ENCODE results near the gene MOK.
"Not testable (repeated sequence)": the region's sequence is repeated elsewhere in the genome, so short reads cannot be mapped to it uniquely, and the experiment has no call there.

Gene MOK

GRCh38 chr14:102321456-102322422 lies 16.8 kb upstream of the MOK start:
- no peak for DNase-seq (ENCODE audit: low read depth in 2 of 2)

- DNase-seq (ENCODE audit: low read depth in 2 of 2), result no peak
Observed at GRCh38 chr14:102320671-102321455, 15.9 kb upstream of the MOK start.

GRCh38 chr14:102320033-102320660 lies 15.2 kb upstream of the MOK start:
- peak; percentile 30 to 39 for DNase-seq (ENCODE audit: low read depth in 2 of 2)

- peak; percentile 81 to 91 for DNase-seq (ENCODE audit: low read depth in 2 of 2)
Observed at GRCh38 chr14:102319351-102320032, 14.5 kb upstream of the MOK start, which contains the start of gene ZNF839. Gene ZNF839, plus strand, starts transcription at chr14:102319746. Its CDS starts 20 bp downstream, at chr14:102319766.

GRCh38 chr14:102318781-102319276 lies 13.9 kb upstream of the MOK start:
- DNase-seq (ENCODE audit: low read depth in 2 of 2), result no peak

- DNase-seq (ENCODE audit: low read depth in 2 of 2), result no peak
Observed at GRCh38 chr14:102317564-102318248, 12.7 kb upstream of the MOK start.

GRCh38 chr14:102316743-102317563 lies 12.0 kb upstream of the MOK start:
- DNase-seq (ENCODE audit: low read depth in 2 of 2), result peak; percentile 83 to 88

- DNase-seq (ENCODE audit: low read depth in 2 of 2), result no peak
Observed at GRCh38 chr14:102316338-102316742, 11.4 kb upstream of the MOK start.

GRCh38 chr14:102315121-102315520 lies 10.2 kb upstream of the MOK start:
- DNase-seq (ENCODE audit: low read depth in 2 of 2), result no peak

GRCh38 chr14:102314242-102315011 lies 9.5 kb upstream of the MOK start:
- peak; percentile 59 to 62 for DNase-seq (ENCODE audit: low read depth in 2 of 2)

GRCh38 chr14:102303664-102304063 lies 1.3 kb downstream of the MOK start:
- no peak for DNase-seq (ENCODE audit: low read depth in 2 of 2)

GRCh38 chr14:102298303-102299070 lies 6.5 kb downstream of the MOK start:
- not testable (repeated sequence) for DNase-seq (ENCODE audit: low read depth in 2 of 2)

- no peak for DNase-seq (ENCODE audit: low read depth in 2 of 2)
Observed at GRCh38 chr14:102297436-102298170, 7.4 kb downstream of the MOK start.

GRCh38 chr14:102295270-102295669 lies 9.7 kb downstream of the MOK start:
- no peak for DNase-seq (ENCODE audit: low read depth in 2 of 2)

- no peak for DNase-seq (ENCODE audit: low read depth in 2 of 2)
Observed at GRCh38 chr14:102293781-102294180, 11.2 kb downstream of the MOK start.

GRCh38 chr14:102292441-102292840 lies 12.5 kb downstream of the MOK start:
- no peak for DNase-seq (ENCODE audit: low read depth in 2 of 2)

GRCh38 chr14:102288139-102288538 lies 16.8 kb downstream of the MOK start:
- DNase-seq (ENCODE audit: low read depth in 2 of 2), result no peak

- no peak for DNase-seq (ENCODE audit: low read depth in 2 of 2)
Observed at GRCh38 chr14:102285106-102285505, 19.9 kb downstream of the MOK start.

Measured in stimulated activated CD8-positive, alpha-beta memory T cell treated with anti-CD3 and anti-CD28 coated beads, Interleukin-15, amount 100 ng/mL, for 4 hours (primary cell).